GM19372 (cell line): Measurements from ENCODE around the gene USP10.
"Not testable (repeated sequence)": the region's sequence is repeated elsewhere in the genome, so short reads cannot be mapped to it uniquely, and the experiment has no call there.

ENCODE experiments used
- ATAC-seq: cut with Tn5 transposase; IDR thresholded peaks from one replicate; pipeline ENCODE4 v1.9.1; 2021; ENCODE audit warnings: mild to moderate bottlenecking, low read depth, moderate library complexity; ENCODE audit not compliant: unreplicated experiment

The USP10 gene

GRCh38 chr16:84746231-84746630 lies 46.4 kb downstream of the USP10 start:
- no peak for ATAC-seq

- ATAC-seq = no peak
These were observed 47.1 kb downstream of the USP10 start for GRCh38 chr16:84746875-84747274.

- not testable (repeated sequence) for ATAC-seq
These were observed 48.4 kb downstream of the USP10 start for GRCh38 chr16:84748247-84748646.

- ATAC-seq = no peak
These were observed 49.3 kb downstream of the USP10 start for GRCh38 chr16:84749072-84749471.

- ATAC-seq = no peak
These were observed 50.0 kb downstream of the USP10 start for GRCh38 chr16:84749815-84750214.

- no peak for ATAC-seq
These were observed 50.8 kb downstream of the USP10 start for GRCh38 chr16:84750575-84750974.

- no peak for ATAC-seq
These were observed 51.4 kb downstream of the USP10 start for GRCh38 chr16:84751241-84751640.

GRCh38 chr16:84751947-84752346 lies 52.1 kb downstream of the USP10 start:
- ATAC-seq = no peak

GRCh38 chr16:84752600-84752999 lies 52.8 kb downstream of the USP10 start:
- ATAC-seq = no peak

- no peak for ATAC-seq
These were observed 53.9 kb downstream of the USP10 start for GRCh38 chr16:84753412-84754326.

GRCh38 chr16:84754353-84754856 lies 54.6 kb downstream of the USP10 start:
- ATAC-seq = peak; percentile 66

- no peak for ATAC-seq
These were observed 55.3 kb downstream of the USP10 start for GRCh38 chr16:84754956-84755672.

- ATAC-seq = no peak
These were observed 57.0 kb downstream of the USP10 start for GRCh38 chr16:84756830-84757229.

- no peak for ATAC-seq
These were observed 58.8 kb downstream of the USP10 start for GRCh38 chr16:84758627-84759026.

- ATAC-seq = no peak
These were observed 59.3 kb downstream of the USP10 start for GRCh38 chr16:84759061-84759460.

GRCh38 chr16:84759906-84760305 lies 60.1 kb downstream of the USP10 start:
- ATAC-seq = no peak

- no peak for ATAC-seq
These were observed 61.9 kb downstream of the USP10 start for GRCh38 chr16:84761448-84762368.

- no peak for ATAC-seq
These were observed 63.4 kb downstream of the USP10 start for GRCh38 chr16:84763164-84763563.

- no peak for ATAC-seq
These were observed 63.8 kb downstream of the USP10 start for GRCh38 chr16:84763629-84764028.

GRCh38 chr16:84764970-84765369 lies 65.2 kb downstream of the USP10 start:
- ATAC-seq = no peak
